ENCODE measurements around the gene SH3GL1.
A peak's percentile ranks its signal among the peaks of the same experiment; 100 is the strongest.
"Not testable (repeated sequence)": the region's sequence is repeated elsewhere in the genome, so short reads cannot be mapped to it uniquely, and the experiment has no call there.

SH3GL1 gene

DNA sequence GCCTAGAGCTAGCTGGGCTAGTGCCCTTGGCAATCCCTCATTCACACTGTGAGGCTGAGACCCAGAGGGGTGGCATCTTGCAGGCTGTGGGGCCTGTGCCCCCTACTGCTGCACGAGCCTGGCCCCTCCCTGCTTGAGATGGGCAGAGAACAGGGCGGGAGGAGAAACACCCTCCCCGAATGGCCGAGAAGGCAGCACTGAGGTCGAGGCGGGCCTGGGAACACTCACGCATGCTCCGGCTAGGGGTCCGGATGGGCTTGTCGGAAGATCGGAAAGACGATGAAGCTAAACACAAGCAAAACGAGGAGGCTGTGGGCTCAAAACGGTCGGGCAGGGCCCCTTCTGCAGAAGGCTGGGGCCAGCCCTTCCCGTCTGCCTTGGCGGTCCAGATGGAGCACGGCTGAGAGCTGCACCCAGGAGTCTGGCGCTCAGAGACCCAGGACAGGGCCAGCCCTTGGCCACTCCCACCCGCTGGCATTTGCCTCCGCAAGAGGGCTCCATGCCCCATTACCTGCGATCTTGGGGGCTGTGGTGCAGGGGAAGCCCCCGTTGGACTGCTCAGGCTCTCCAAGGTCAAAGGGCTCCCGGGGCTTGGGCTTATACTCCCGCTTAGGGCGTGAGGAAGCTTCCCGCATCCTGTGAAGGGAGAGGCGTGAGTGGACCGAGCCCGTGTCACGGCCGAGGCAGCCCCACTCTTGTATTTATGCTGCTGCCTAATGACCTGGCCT lies 38.1 kb downstream of the SH3GL1 start:
- DNase-seq = no peak

DNA sequence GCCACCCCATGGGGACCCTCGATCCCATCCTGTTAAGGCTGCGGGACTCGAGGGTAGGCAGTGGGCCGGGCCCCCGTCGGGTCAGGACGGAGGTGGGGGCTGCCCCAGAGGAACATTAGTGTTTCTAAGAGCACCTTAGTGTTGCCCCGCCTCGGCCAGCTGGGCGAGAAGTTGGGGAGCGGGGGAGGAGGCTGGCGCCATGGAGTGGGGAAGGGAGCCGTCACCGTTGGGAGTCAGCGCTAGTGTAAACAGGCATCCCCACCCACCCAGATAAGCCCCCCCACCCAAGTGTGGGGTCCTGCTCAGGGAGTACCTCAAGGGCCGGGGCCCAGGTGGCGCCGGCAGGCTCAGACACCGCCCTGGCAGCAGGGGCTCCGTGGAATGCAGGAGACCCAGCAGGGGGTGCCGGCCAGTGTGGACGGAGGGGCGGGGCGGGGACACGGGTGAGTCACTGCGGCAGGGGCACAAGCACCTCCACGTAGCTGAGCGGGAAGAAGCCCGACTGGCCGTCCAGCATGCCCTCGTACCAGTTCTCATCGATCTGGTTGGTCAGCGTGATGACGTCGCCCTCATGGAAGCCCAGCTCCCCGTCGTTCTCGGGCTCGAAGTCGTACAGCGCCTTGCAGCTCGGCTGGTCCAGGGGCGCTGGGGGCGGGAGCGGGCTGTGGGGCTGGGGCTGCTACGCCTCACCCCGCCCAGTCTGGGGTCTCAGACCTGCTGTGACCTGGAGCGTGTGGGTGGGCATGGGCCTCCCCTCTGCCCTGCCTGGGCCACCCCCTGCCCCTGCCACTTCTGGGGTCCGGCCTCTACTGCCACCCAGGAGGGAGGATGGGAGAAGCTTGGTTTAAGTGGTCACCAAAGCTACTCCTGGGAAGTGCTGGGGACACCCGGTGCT lies 38.9 kb downstream of the SH3GL1 start:
- DNase-seq = no peak

DNA sequence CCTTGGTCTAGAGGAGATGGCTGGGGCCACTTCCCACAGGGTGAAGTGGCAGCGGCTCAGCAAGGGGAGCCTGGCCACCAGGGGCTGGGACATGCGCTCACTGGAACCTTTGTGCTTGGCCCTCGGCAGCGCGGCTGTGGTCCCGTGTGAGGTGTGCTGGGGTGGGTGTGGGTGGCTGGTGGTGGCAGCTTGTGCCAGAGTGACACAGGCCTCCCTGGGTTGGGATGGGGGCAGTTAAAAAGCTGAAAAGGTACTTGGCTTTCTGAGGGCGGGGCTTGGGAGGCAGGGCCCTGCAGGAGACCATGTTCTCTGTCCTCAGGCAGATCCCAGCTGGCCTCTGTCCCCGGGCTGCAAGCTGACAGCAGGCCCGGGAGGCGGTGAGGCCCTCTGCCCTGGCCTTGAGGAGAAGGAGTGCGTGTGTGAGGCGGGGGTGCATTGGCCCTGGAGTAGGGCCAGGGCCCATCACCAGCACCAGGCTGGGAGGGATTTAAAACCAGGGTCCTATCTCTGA lies 39.7 kb downstream of the SH3GL1 start:
- DNase-seq = no peak

DNA sequence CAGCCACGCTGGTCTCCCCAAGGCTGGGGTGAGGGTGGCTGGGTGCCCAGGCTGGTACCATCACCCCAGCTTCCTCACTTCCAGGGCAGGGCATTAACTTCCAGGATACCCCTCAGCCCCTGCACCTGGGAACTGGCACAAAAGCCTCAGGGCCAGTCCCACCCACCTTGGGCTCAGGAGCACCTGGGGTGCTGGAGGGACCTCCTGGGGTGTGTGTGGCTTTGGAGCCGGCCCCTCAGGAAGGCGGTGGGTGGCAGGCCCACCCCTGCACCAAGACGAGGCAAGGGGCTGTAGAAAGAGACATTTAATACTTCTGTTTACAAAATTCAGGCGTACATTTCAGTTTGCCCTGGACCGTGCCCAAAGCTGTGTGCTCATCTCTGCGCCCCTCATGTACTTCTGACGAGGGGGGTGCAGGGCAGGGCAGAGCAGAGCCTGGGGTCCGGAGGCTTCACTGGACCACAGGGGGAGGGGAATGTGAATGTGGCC lies 40.2 kb downstream of the SH3GL1 start:
- DNase-seq = no peak

DNA sequence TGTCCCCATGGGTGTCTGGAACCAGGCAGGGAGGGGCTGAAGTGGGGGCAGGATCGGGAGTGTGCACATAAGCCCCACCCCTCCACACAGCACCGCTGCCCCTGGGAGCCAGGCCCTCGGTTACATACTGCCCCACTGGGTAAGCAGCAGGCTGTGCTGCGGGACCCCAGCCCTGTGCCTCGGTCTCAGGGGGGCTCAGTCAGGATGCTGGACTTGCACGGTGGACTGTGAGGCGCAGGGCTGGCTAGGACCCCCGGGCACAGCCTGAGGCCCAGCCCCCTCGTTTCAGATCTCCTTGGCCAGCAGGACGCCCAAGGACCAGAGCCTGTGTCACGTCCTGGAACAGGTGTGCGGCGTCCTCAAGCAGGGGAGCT lies 40.7 kb downstream of the SH3GL1 start:
- no peak for DNase-seq

DNA sequence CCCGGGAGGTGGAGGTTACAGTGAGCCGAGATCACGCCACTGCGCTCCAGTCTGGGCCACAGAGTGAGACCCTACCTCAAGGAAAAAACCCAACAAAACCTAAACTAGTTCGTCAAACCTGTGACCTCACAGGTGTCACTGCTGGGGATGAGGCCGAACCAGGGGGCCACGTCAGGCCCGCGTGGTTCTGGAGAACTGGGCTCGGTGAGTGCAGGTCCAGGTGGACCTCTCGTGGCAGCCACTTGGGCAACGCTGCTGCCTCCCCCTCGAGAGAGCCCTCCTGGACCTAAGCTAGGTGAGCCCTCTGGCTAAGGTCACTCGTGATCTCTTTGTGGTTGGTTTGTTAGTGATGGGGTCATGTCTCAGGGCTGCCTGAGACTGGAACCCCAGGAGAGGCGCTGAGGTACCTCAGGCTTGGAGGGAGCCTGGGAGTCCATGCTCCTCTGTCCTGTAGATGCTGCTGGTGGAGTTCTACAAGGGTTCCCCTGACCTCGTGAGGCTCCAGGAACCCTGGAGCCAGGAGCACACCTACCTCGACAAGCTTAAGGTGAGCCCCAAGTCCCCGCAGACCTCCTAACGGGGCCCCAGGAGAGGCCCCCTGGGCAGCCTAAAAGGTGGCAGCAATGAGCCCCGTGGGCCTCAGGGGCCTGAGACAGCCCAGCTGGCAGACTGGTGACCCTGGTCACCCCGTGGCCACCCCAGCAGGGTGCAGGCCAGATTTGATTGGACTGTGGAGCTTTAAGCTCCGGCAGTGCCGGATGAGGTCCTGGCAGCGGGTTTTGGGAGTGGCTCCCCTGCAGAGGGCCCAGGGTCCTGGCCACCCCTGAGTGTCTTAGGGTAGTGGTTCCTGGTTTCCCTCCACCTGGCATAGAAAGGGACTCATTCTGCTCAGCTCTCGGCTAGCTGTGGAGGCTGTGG lies 41.4 kb downstream of the SH3GL1 start:
- DNase-seq = no peak

DNA sequence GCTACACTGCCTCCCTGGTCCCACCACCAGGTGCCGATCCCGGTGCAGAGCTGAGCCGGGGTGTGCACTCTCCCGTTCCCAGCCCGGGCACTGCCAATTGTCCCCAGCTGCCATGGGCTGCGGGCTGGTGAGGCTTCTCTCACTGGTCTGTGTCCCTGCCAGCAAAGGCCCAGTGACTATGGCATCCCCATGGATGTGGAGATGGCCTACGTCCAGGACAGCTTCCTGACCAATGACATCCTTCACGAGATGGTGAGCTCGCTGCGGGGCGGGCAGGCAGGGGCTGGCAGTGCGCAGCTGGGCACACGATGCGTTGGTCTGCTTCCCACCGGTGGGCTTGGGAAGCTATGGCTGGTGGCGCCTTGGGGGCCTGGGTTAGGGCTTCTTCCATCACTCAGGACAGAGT lies 42.4 kb downstream of the SH3GL1 start:
- DNase-seq = no peak

DNA sequence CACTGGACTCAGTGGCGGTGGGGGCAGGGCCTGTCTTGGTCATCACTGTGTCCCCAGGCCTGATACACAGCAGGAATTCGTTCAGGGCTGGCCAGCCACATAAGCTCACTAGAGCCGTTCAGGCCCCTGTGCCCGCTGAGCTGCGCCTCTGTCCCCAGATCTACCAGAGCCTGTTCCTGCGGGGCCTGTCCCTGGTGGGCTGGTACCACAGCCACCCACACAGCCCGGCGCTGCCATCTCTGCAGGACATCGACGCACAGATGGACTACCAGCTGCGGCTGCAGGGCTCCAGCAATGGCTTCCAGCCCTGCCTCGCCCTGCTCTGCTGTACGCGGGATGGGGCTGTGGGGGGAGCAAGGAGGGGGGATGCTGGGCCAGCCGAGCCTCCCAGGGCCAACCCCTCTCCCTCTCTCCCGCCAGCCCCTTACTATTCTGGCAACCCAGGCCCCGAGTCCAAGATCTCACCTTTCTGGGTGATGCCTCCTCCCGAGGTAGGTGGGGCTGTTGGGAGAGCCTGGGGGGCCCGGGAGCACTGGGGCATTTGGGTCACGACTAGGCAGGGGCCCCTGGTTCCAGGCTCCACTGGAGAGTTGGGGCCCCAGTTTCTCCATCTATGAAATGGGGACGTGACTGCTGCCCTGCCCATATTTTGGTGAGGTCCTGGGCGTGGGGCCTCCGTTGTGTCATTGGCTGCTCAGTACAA lies 43.1 kb downstream of the SH3GL1 start:
- DNase-seq = no peak

DNA sequence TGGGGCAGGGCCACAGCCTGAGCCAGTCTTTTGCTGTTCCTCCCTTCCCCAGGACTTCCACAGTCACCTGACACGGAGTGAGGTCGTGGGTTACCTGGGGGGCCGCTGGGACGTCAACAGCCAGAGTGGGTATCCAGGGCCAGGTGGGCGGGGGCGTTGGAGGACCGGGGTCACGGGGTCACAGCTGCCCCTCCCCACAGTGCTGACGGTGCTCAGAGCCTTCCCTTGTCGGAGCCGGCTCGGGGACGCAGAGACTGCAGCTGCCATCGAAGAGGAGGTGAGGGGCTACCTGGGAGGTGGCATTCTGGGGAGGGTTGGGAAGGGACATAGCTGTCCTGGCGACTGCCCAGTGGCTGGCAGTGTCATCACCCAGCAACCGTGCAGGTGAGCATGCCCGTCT lies 45.5 kb downstream of the SH3GL1 start:
- no peak for DNase-seq

DNA sequence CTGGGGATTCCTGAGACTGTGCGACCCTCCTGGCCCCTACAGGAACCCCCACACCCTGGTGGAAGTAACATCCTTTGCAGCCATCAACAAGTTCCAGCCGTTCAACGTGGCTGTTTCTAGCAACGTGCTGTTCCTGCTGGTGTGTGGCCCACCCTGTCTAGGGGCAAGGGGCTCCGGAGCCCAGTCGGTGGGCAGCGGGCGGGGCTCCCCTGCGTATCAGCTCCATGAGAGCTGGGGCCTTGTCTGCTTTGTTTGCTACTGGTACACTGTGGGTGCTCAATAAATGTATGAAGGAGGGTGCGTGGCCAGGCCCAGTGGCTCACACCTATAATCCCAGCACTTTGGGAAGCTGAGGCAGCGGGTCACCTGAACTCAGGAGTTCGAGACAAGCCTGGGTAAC lies 46.1 kb downstream of the SH3GL1 start:
- DNase-seq = no peak

DNA sequence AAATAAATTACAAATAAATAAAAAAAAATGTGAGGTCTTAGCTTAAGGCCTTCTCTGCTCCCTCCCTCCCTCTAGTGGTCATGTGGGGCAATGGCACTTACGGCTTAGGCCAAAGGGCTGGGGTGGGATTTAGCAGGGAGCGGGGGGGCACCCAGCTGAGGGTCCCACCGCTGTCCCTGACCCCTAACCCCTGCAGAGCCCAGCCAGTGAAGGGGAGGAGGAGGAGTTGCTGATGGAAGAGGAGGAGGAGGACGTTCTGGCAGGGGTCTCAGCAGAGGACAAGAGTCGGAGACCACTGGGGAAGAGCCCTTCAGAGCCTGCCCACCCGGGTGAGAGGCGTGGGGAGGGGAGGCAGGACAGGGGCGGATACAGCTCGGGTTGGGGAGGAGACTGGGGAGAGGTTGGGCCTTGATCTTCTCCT lies 47.6 kb downstream of the SH3GL1 start:
- DNase-seq = no peak

DNA sequence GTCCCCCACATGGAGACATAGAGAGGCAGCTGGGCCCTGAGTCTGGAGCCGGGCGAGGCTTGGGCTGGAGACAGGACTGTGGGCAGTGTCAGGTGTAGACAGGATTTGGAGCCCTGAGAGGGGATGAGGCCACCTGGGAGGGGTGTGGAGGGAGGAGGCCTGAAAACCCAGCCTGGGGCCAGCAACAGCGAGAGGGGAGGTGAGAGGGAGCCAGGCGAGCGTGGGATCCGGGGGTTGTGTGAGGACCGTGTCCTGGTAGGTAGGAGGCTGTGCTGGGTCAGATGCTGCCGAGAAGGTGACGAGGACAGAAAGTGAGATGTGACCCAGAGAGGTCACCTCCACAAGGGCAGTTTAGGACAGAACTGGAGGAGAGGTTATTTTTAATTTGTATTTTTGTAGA lies 49.6 kb downstream of the SH3GL1 start:
- no peak for DNase-seq

DNA sequence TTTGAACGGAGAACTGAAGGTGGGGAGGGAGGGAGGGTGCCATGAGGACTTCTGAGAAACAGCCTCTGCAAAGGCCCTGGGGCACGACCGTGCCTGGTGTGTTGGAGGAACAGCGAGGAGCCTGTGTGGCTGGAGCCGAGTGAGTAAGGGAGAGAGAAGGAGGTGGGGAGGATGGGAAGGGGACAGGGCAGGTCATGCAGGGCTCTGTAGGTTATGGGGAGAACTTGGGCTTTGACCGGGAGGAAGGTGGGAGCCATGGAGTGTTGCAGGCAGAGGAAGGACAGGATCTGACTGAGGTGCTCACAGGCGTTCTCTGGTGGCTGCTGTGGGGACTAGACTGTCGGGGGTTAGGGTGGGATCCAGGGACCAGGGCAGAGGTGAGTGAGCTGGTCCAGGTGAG lies 50.2 kb downstream of the SH3GL1 start:
- no peak for DNase-seq

DNA sequence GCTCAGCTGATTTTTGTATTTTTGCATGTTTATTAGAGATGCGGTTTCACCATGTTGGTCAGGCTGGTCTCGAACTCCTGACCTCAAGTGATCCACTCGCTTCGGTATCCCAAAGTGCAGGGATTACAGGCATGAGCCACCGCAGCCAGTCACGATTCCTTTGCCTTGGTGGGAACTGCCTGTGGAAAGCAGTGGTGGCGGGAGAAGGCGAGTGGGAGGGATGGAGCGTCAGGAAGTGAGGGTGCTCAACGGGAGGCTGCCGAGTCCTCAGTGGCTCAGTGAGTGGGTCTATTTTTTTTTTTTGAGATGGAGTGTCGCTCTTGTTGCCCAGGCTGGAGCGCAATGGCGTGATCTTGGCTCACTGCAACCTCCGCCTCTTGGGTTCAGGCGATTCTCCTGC lies 51.1 kb downstream of the SH3GL1 start:
- not testable (repeated sequence) for DNase-seq

DNA sequence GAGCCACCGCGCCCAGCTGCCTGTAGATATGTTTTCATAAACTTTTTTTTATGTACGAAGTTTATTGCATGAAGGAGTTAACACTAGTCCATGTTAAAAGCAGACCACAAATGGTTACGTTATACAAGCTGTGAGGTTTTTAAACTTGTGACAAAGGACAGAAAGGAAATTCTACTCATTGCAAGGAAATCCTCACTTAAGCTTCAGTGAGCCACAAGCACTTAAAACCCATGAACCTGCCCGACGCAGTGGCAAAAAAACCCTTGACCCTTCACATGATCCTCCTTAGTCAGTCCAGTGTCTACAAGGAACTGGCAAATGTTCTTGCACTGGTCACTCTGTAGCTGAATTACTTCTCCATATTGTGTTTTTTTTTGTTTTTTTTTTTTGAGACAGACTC lies 52.8 kb downstream of the SH3GL1 start:
- no peak for DNase-seq

DNA sequence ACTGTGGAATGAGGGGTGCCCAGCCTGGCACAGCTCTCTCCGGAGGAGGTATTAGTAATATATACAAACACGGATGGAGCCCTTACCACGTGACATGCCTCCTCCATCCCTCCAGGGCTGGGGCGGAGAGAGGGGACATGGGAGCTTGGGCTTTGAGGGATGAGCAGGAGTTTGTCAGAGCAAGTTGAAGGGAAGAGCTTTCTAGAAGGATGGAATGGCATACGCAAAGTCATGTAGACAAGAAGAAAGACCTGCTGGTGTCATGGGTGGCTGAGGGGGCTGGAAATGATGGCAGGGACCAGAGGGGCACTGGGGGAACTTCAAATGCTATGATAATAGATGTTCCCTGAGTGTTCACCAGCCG lies 54.3 kb downstream of the SH3GL1 start:
- DNase-seq = no peak

DNA sequence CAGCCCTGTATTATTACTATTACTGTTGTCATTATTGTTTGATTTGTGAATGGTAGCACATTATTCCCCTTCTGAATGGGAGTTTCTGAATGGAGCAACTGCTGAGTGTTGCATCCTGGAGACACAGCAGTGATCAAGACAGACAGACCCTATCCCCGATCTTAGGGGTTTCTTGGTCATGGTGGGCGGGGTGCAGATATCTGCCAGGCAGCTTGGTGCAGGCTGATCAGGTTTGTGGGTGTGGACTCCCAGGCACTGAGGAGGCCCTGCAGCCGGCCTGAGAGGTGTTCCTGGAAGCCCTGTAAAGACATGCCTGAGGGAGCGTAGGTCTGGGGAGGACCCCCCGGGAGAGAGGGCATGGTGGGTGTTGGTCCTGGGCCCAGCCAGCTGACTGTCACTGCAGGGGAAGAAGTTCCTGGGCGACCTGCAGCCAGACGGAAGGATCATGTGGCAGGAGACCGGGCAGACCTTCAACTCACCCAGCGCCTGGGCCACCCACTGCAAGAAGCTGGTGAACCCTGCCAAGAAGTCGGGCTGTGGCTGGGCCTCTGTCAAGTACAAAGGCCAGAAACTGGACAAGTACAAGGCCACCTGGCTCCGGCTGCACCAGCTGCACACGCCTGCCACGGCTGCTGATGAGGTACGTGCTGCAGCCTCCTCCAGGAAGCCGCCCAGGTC lies 54.9 kb downstream of the SH3GL1 start:
- no peak for DNase-seq

DNA sequence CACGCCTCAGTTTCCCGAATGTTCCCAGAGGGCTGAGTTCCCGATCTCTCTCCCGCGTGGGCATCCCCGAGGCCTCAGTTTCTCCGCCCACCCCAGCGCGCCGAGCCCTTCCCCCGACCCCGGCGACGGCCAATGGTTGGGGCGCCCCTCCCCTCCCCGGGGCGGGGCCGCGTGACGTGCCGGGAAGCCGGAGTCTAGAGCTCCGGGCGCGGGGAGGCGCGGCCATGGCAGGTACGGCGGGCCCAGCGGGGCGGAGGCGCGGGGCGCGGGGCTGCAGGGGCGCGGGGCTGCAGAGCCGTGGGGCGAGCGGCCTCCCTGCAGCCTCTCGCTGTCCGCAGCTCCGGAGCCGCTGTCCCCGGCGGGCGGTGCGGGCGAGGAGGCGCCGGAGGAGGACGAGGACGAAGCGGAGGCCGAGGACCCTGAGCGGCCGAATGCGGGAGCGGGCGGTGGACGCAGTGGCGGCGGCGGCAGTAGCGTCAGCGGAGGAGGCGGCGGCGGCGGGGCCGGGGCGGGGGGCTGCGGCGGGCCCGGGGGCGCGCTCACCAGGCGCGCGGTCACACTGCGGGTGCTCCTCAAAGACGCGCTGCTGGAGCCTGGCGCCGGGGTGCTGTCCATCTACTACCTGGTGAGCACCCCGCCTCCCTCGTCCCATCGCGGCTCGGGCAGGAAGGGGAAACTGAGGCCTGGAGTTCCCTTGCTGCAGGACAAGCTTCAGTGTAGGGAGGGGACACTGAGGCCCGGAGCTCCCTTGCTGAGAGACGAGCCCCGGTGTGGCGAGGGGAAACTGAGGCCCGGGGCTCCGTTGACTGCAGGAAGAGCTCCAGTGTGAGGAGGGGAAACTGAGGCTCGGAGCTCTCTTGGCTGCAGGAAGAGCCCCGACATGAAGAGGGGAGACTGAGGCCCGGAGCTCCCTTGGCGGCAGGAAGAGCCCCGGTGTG lies 56.7 kb downstream of the SH3GL1 start, which contains the start of gene MPND:
Gene MPND (plus strand): TSS at position 193 of the 938 bp plus-strand sequence. CDS start 32 bp downstream, at position 225.
- DNase-seq = peak; percentile 84

DNA sequence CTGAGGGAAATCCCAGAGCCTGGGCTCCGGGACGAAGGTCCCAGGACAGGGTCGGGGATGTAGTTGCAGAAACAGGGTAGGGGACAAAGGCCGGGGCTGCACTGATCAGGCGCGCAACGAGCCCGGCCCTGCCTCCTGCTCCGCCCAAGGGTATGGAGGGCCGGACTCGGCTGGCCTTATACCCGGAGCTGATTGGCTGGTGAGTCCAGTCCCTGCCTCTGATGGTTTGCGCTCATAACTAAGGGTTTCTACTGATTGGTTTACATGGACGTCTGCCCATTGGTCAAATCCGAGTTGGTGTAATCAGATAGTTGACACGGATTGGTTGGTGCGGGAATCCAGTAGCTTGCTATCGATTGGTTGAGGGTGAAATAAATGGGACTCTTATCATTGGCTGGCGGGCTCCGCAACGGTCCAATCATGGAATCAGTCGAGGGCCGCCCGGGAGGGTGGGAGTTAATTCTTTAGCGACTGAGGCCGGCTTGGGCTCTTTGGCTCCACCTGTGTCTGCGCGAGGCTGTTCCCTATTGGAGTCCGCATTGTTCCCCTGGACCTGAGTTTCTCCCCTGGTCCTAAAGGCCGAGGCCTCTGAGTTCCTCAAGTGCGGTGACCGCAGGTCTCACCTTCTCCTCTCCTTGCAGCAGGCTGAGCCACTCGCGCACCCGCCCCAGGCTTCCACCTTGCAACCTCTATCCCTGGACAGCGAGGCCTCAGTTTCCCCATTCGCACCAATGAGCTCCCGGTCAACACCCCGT lies 57.6 kb downstream of the SH3GL1 start:
- peak; percentile 99 for DNase-seq

DNA sequence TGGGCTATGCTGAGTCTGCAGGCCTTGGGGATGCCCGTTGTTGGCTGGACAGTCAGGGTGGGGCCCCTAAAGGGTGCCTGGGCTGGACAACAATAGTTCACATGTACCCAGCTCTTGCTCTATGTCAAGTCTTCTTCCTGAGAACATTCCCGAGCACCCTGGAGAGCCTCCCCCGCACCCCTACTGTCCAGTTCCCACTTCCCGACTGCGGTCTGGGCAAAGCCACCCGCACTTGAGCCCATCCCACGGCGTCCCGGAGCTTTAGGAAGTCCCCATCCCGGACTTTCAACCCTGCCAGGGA lies 58.1 kb downstream of the SH3GL1 start:
- DNase-seq = no peak

Measured in NCI-H510A (cell line).